Measurements from ENCODE around the gene CCNC.

Gene CCNC

GRCh38 chr6:99614430-99615186 is 46.1 kb upstream of the CCNC start (continued):
- TF ChIP-seq GLI4 (tag by site-specific recombination; IDR thresholded peaks at IDR 0.05) (no peak), ZNF791 (tag by site-specific recombination; IDR thresholded peaks at IDR 0.05) (no peak), ZNF133 (tag by site-specific recombination; IDR thresholded peaks at IDR 0.05) (no peak), YY1 (tag by site-specific recombination; IDR thresholded peaks at IDR 0.05) (no peak), ZNF140 (tag by site-specific recombination; IDR thresholded peaks at IDR 0.05) (no peak), ZBTB44 (tag by site-specific recombination; IDR thresholded peaks at IDR 0.05) (no peak), ZNF266 (tag by site-specific recombination; IDR thresholded peaks at IDR 0.05; ENCODE audit: low read depth) (no peak), ZNF76 (tag by site-specific recombination; IDR thresholded peaks at IDR 0.05; ENCODE audit: borderline replicate concordance, low read depth) (0 out of 2 replicates have a peak, but pooled peaks have one; percentile 47), PRDM10 (tag by site-specific recombination; IDR thresholded peaks at IDR 0.05) (peak; percentile 94), KLF16 (tag by site-specific recombination; IDR thresholded peaks at IDR 0.05) (peak; percentile 33), ZNF202 (tag by site-specific recombination; IDR thresholded peaks at IDR 0.05; ENCODE audit: borderline replicate concordance) (no peak), OVOL3 (tag by site-specific recombination; IDR thresholded peaks at IDR 0.05) (no peak), HIC1 (tag by site-specific recombination; IDR thresholded peaks at IDR 0.05) (no peak; the same call in none of the 2 replicates), ZBTB8A (tag by site-specific recombination; IDR thresholded peaks at IDR 0.05) (no peak), ZFP41 (tag by site-specific recombination; IDR thresholded peaks at IDR 0.05; ENCODE audit: borderline replicate concordance) (no peak), SP3 (tag by site-specific recombination; IDR thresholded peaks at IDR 0.05) (no peak), YY2 (tag by site-specific recombination; IDR thresholded peaks at IDR 0.05) (no peak), SCRT1 (tag by site-specific recombination; IDR thresholded peaks at IDR 0.05; ENCODE audit: borderline replicate concordance) (no peak), ZNF132 (tag by site-specific recombination; IDR thresholded peaks at IDR 0.05; ENCODE audit: borderline replicate concordance) (no peak), ZNF26 (tag by site-specific recombination; IDR thresholded peaks at IDR 0.05) (no peak)
- TF ChIP-seq, protein P1, sequence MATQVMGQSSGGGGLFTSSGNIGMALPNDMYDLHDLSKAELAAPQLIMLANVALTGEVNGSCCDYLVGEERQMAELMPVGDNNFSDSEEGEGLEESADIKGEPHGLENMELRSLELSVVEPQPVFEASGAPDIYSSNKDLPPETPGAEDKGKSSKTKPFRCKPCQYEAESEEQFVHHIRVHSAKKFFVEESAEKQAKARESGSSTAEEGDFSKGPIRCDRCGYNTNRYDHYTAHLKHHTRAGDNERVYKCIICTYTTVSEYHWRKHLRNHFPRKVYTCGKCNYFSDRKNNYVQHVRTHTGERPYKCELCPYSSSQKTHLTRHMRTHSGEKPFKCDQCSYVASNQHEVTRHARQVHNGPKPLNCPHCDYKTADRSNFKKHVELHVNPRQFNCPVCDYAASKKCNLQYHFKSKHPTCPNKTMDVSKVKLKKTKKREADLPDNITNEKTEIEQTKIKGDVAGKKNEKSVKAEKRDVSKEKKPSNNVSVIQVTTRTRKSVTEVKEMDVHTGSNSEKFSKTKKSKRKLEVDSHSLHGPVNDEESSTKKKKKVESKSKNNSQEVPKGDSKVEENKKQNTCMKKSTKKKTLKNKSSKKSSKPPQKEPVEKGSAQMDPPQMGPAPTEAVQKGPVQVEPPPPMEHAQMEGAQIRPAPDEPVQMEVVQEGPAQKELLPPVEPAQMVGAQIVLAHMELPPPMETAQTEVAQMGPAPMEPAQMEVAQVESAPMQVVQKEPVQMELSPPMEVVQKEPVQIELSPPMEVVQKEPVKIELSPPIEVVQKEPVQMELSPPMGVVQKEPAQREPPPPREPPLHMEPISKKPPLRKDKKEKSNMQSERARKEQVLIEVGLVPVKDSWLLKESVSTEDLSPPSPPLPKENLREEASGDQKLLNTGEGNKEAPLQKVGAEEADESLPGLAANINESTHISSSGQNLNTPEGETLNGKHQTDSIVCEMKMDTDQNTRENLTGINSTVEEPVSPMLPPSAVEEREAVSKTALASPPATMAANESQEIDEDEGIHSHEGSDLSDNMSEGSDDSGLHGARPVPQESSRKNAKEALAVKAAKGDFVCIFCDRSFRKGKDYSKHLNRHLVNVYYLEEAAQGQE (tag by site-specific recombination; IDR thresholded peaks at IDR 0.05), result peak; percentile 90
- TF ChIP-seq, protein P2, sequence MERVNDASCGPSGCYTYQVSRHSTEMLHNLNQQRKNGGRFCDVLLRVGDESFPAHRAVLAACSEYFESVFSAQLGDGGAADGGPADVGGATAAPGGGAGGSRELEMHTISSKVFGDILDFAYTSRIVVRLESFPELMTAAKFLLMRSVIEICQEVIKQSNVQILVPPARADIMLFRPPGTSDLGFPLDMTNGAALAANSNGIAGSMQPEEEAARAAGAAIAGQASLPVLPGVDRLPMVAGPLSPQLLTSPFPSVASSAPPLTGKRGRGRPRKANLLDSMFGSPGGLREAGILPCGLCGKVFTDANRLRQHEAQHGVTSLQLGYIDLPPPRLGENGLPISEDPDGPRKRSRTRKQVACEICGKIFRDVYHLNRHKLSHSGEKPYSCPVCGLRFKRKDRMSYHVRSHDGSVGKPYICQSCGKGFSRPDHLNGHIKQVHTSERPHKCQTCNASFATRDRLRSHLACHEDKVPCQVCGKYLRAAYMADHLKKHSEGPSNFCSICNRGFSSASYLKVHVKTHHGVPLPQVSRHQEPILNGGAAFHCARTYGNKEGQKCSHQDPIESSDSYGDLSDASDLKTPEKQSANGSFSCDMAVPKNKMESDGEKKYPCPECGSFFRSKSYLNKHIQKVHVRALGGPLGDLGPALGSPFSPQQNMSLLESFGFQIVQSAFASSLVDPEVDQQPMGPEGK (tag by site-specific recombination; IDR thresholded peaks at IDR 0.05), result peak; percentile 74

Data from HEK293 (cell line).